Keratinocyte (primary cell): ENCODE results near the gene PTMS.

Experiments
- EZH2 ChIP-seq: IDR thresholded peaks from one replicate; pipeline ENCODE4 v1.6.1; 2012; ENCODE audit warnings: inconsistent platforms, mild to moderate bottlenecking, low read length, moderate library complexity
- TF ChIP-seq, protein P1 (sequence below), 3 experiments: IDR thresholded peaks in 1 of 3; conservative IDR thresholded peaks in 1 of 3; optimal IDR thresholded peaks in 1 of 3; 2 replicates in 2 of 3; 3 replicates in 1 of 3; pipeline versions ENCODE3 to v1.5.1; 2011; ENCODE audit warnings: low read length in 3 of 3, mild to moderate bottlenecking in 3 of 3, moderate library complexity in 2 of 3, control low read depth in 1 of 3, inconsistent platforms in 1 of 3; ENCODE audit not compliant: insufficient read depth in 2 of 3; ENCODE audit errors: extremely low read depth in 1 of 3

DNA sequence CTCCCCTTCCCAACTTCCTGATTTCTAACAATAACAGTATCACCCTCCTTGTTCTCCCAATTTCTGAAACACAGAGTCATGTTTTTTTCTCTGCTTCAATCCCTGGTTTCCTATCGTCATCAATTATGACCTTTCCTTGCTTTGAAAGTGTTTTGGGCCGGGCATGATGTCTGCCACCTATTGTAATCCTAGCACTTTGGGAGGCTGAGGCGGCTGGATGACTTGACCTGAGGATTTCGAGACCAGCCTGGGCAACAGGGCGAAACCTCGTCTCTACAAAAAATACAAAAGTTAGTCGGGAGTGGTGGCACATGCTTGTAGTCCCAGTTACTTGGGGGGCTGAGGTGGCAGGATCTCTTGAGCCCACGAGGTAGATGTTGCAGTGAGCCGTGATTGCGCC is 42.9 kb downstream of the PTMS start:
- TF ChIP-seq EZH2: no peak
- TF ChIP-seq, protein P1, sequence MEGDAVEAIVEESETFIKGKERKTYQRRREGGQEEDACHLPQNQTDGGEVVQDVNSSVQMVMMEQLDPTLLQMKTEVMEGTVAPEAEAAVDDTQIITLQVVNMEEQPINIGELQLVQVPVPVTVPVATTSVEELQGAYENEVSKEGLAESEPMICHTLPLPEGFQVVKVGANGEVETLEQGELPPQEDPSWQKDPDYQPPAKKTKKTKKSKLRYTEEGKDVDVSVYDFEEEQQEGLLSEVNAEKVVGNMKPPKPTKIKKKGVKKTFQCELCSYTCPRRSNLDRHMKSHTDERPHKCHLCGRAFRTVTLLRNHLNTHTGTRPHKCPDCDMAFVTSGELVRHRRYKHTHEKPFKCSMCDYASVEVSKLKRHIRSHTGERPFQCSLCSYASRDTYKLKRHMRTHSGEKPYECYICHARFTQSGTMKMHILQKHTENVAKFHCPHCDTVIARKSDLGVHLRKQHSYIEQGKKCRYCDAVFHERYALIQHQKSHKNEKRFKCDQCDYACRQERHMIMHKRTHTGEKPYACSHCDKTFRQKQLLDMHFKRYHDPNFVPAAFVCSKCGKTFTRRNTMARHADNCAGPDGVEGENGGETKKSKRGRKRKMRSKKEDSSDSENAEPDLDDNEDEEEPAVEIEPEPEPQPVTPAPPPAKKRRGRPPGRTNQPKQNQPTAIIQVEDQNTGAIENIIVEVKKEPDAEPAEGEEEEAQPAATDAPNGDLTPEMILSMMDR (optimal IDR thresholded peaks at IDR 0.05 in 1 of 3, IDR thresholded peaks at IDR 0.05 in 1 of 3, conservative IDR thresholded peaks at IDR 0.05 in 1 of 3; ENCODE audit: extremely low read depth in 1 of 3, insufficient read depth in 2 of 3, low read length in 3 of 3): no peak
